ENCODE data around the gene TCF7L2.

TCF7L2 gene

GRCh38 chr10:113183573-113183972 lies 233.5 kb downstream of the TCF7L2 start:
- H3K4me3 ChIP-seq (ENCODE audit: control insufficient read depth, low read depth, low read length): no peak overlapping the region
- no peak for DNase-seq (ENCODE audit: low read depth)
- TF ChIP-seq CTCF (IDR thresholded peaks at IDR 0.05; ENCODE audit: control insufficient read depth, insufficient read depth, low read depth, low read length, missing control alignments): no peak

GRCh38 chr10:113187063-113187777 lies 237.2 kb downstream of the TCF7L2 start:
- no peak overlapping the region for H3K4me3 ChIP-seq (ENCODE audit: control insufficient read depth, low read depth, low read length)
- TF ChIP-seq CTCF (IDR thresholded peaks at IDR 0.05; ENCODE audit: control insufficient read depth, insufficient read depth, low read depth, low read length, missing control alignments): no peak
- DNase-seq (ENCODE audit: low read depth): no peak

- no peak overlapping the region for H3K4me3 ChIP-seq (ENCODE audit: control insufficient read depth, low read depth, low read length)
- no peak for TF ChIP-seq CTCF (IDR thresholded peaks at IDR 0.05; ENCODE audit: control insufficient read depth, insufficient read depth, low read depth, low read length, missing control alignments)
- DNase-seq (ENCODE audit: low read depth): no peak
These were observed 249.4 kb downstream of the TCF7L2 start for GRCh38 chr10:113199459-113199858.

- H3K4me3 ChIP-seq (ENCODE audit: control insufficient read depth, low read depth, low read length): no peak overlapping the region
- no peak for TF ChIP-seq CTCF (IDR thresholded peaks at IDR 0.05; ENCODE audit: control insufficient read depth, insufficient read depth, low read depth, low read length, missing control alignments)
- DNase-seq (ENCODE audit: low read depth): no peak
These were observed 252.0 kb downstream of the TCF7L2 start for GRCh38 chr10:113202011-113202410.

- TF ChIP-seq CTCF (IDR thresholded peaks at IDR 0.05; ENCODE audit: control insufficient read depth, insufficient read depth, low read depth, low read length, missing control alignments): no peak
- H3K4me3 ChIP-seq (ENCODE audit: control insufficient read depth, low read depth, low read length): no peak overlapping the region
- DNase-seq (ENCODE audit: low read depth): no peak
These were observed 257.9 kb downstream of the TCF7L2 start for GRCh38 chr10:113207924-113208323.

GRCh38 chr10:113213035-113213434 lies 263.0 kb downstream of the TCF7L2 start:
- no peak overlapping the region for H3K4me3 ChIP-seq (ENCODE audit: control insufficient read depth, low read depth, low read length)
- no peak for DNase-seq (ENCODE audit: low read depth)
- no peak for TF ChIP-seq CTCF (IDR thresholded peaks at IDR 0.05; ENCODE audit: control insufficient read depth, insufficient read depth, low read depth, low read length, missing control alignments)

Data from AG09309 (cell line).